H1 (cell line): ENCODE data around the gene MAPKAP1. TPM values are rescaled to one million over a fixed set of nuclear protein-coding genes. Genes with fewer than 3 reads are reported as not detected.

Experiments used
- EZH2 ChIP-seq: fragments of 200-600 bp; sonication (generic); IDR thresholded peaks from 2 replicates; pipeline ENCODE4 v1.7.1; 2012; ENCODE audit warnings: low read depth, mild to moderate bottlenecking, moderate library complexity, low read length, inconsistent platforms; ENCODE audit not compliant: severe bottlenecking
- GABPA ChIP-seq: IDR thresholded peaks from 2 replicates; pipeline ENCODE4 v1.6.1; 2011; ENCODE audit warnings: mild to moderate bottlenecking, low read length, moderate library complexity, borderline replicate concordance; ENCODE audit not compliant: insufficient read depth
- POU5F1 ChIP-seq: IDR thresholded peaks from 2 replicates; pipeline ENCODE4 v1.6.1; 2011; ENCODE audit warnings: low read depth, mild to moderate bottlenecking, low read length, moderate library complexity
- RXRA ChIP-seq: IDR thresholded peaks from 2 replicates; pipeline ENCODE4 v1.6.1; 2011; ENCODE audit warnings: low read depth, mild to moderate bottlenecking, low read length, moderate library complexity; ENCODE audit not compliant: insufficient read depth
- polyA plus RNA-seq, 7 experiments: library from polyadenylated mRNA; depleted of rRNA in 3 of 7; stranded (reverse) in 5 of 7; unstranded in 2 of 7; fragments of >200 nt in 5 of 7; fragments of 200-250 nt in 2 of 7; gene quantifications; 1 replicate in 5 of 7; 2 replicates in 1 of 7; 4 replicates in 1 of 7; pipeline versions ENCODE4 v1.2.1 to v1.2.3, GENCODE V29; 2011 to 2013; ENCODE audit warnings: missing spikeins in 2 of 7, mixed read lengths in 2 of 7
- total RNA-seq: library from RNA; stranded (reverse); fragmentation: NEBNext Ultra II Directional; extraction: Animal tissue kit (Norgen Biotek cat#: 25700); gene quantifications from 2 replicates; pipeline ENCODE4 v1.2.1, GENCODE V29; 2021

MAPKAP1 gene
- total and polyA plus RNA-seq, 2 of the 8 experiments (the other 6 are each of a cell fraction or from before 2014, with no cell fraction given), result 79.2 to 140 TPM

DNA sequence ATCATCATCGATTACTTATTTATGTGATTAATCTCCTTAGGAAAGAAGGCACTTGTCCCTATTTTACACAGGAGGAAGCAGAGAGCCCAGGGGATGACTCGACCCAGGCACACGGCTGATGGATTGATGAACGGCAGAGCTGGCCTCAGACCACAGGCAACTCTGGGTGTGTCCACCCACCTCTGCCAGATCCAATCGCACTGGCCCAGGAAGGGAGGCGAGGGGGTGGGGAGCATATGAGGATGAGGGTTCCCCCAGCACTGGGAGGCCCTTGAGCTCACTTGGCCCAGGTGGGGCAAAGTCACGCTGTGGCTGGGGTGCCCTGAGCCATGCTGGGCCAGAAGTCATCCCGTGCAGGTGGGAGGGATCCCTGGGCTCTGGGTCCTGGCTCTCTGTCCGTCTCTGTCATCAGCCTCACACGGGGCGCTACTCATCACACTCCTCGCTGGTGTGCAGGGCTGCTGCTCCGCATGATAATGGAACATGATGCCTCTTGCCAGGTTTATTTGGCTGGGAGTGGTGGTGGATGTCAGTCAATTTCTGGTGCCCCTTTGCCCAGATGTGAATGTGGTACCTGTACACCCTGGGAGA is 285.3 kb downstream of the MAPKAP1 start (continued):
- no peak for TF ChIP-seq RXRA
- TF ChIP-seq POU5F1, result no peak
- TF ChIP-seq EZH2, result no peak
- no peak for TF ChIP-seq GABPA
